HG02973 (cell line): ENCODE measurements around the gene VPS4A.

Experiments used
- ATAC-seq: cut with Tn5 transposase; IDR thresholded peaks from one replicate; pipeline ENCODE4 v1.9.1; 2021; ENCODE audit warnings: moderate library complexity; ENCODE audit not compliant: unreplicated experiment

Gene VPS4A

GRCh38 chr16:69363281-69363717, 52.1 kb downstream of the VPS4A start:
- no peak for ATAC-seq

DNA sequence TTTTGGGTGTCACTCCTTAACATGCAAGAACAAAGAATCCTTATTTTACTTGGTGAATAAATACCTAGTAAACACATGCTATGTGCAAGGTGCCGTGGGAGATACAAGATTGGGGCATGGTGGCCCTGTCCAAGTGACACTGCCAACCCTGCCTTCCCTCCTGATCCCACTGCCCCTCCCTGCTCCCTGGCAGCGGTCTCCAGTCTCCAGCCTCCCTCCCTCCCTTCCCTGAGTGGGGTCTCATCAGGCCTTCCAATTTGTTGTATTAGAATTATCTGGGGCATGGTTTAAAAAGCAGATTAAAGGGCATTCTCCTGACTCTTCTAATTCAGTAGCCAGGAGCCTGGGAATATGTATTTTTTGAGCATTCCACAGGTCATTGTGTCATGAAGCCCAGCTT, 52.9 kb downstream of the VPS4A start:
- no peak for ATAC-seq

GRCh38 chr16:69365901-69366300, 54.8 kb downstream of the VPS4A start:
- ATAC-seq: no peak

- no peak for ATAC-seq
Measured at GRCh38 chr16:69366431-69366830, 55.3 kb downstream of the VPS4A start.

GRCh38 chr16:69367980-69368379, 56.8 kb downstream of the VPS4A start:
- no peak for ATAC-seq

DNA sequence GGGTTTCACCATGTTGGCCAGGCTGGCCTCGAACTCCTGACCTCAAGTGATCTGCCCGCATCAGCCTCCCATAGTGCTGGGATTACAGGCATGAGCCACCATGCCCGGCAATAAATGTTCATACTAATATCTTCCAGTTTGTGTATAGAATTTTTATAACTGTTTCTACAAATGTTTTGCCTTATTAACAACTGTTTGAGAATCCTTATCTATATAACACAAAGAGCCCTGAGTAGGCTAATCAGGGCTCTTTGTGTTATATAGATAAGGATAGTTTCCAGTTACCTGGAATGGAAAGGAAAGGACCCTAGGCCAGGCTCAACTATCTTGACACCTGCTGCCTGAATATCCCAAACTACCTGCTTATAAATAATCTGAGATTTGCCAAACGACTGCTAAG, 57.7 kb downstream of the VPS4A start:
- ATAC-seq: no peak

GRCh38 chr16:69371564-69371963, 60.4 kb downstream of the VPS4A start:
- ATAC-seq: no peak

GRCh38 chr16:69373019-69373418, 61.9 kb downstream of the VPS4A start:
- no peak for ATAC-seq
